GM18498 (cell line): Measurements from ENCODE around the gene LPA.
"Not testable (repeated sequence)": the region's sequence is repeated elsewhere in the genome, so short reads cannot be mapped to it uniquely, and the experiment has no call there.

ENCODE experiments used
- ATAC-seq: cut with Tn5 transposase; IDR thresholded peaks from one replicate; pipeline ENCODE4 v1.9.1; 2021; ENCODE audit warnings: mild to moderate bottlenecking, moderate library complexity; ENCODE audit not compliant: unreplicated experiment

The LPA gene

GRCh38 chr6:160667639-160668481 lies 3.8 kb upstream of the LPA start:
- ATAC-seq: peak; percentile 85

DNA sequence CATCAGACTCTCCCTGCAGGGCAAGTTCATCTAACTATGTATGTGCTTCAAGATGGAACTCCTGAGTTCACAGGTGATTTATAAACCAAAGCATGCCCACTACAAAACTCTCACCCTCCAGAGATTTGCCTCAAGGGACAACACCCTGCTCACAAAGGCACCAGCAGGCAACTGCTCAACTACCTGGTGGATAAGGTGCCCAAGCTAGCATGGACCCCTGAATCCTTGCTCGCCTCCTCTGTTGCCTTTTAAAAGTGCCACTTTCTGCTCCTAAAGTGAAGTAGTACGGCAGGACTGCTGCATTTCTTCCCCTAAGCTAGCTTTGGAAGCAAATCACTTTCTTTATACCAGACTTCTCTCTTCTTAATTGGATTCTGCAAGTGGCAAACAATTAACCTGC lies 1.2 kb downstream of the LPA start:
- ATAC-seq: no peak

DNA sequence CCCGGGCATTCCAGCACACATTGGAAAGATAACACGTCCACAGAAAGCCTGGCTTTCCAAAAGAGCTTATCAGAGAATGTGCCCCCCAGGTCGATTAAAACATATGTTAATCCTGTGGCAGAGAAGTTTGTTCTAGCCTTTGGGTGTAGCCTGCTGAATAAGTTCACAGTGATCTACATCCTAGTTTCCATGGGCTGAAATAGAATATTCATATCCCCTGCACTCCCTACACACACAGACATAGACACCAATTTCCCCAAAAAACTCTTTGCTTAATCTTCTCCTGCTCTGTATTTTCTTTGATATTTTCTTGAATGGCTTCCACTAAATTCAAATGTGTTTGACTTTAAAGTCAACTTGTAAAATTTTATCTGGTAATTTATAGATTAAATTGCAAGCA lies 1.6 kb downstream of the LPA start:
- ATAC-seq: no peak

DNA sequence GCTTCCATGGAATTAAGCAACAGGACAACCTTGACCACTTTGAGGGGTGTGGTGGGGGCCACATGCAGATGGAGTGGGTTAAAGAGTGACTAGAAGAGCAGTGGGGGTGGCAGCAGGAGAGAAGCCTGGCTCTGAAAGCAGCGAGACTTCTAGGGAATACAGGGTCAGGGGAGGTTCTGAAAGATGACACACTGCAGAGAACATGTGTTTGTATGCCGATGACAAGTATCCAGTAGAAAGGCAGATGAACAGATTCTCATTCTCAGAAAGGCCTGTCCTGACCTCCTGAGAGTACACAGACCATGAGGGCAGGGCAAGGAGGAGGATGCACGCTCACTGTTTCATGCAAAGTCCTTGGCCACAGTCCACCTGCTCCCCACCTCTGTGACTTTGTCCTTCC lies 2.9 kb downstream of the LPA start:
- no peak for ATAC-seq

GRCh38 chr6:160659562-160659961 lies 4.5 kb downstream of the LPA start:
- no peak for ATAC-seq

DNA sequence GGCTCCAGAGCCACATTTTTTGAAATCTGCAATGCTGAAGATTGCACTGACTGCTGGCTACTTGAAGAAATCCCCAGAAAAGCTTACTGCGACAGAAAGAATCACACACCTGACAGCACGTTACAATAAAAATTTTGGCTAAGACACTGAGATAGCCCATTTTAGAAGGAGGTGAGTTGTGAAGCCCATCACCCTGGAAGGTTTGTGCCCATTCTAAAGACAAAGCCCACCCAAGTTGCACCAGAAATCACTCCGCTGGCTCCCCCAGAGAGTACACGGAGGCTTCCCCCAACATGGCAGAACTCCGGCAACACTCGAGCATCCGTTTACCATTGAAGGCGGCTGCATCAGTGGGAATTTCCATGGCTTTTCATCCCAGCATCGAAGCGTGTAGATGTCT lies 29.4 kb downstream of the LPA start:
- no peak for ATAC-seq

GRCh38 chr6:160595838-160596832 lies 67.9 kb downstream of the LPA start:
- no peak for ATAC-seq

DNA sequence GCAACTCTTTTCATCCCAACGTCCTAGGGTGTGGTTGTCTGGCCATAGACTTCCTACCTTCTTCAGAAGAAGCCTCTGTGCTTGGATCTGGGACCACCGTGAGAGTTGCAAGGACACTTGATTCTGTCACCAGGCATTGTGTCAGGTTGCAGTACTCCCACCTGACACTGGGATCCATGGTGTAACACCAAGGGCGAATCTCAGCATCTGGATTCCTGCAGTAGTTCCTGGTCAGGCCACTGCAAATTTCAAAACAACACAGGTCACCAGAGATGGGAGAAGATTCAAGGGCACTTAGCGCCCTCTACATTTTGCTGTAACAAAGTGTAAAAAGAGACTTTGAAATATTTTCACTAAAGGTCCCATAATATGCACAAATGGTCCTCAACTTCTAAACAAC lies 68.8 kb downstream of the LPA start:
- not testable (repeated sequence) for ATAC-seq

- ATAC-seq: no peak
These were observed 77.7 kb downstream of the LPA start for GRCh38 chr6:160586374-160586773.

GRCh38 chr6:160583794-160584193 lies 80.3 kb downstream of the LPA start:
- no peak for ATAC-seq

DNA sequence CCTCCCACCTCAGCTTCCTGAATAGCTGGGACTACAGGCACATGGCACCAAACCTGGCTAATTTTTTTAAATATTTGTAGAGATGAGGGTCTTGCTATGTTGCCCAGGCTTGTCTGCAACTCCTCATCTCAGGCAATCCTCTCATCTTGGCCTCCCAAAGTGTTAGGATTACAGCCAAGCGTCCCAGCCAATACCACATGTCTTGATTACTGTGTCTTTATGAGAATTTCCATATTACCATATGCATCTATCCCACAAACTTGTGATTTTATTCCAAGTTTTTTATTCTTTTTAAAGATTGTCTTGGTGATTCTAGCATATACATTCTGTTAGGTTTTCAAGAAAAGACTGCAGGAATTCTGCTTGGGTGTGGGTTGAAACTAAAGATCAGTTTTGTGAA lies 82.7 kb downstream of the LPA start:
- no peak for ATAC-seq

GRCh38 chr6:160578515-160578914 lies 85.6 kb downstream of the LPA start:
- ATAC-seq: not testable (repeated sequence)

GRCh38 chr6:160573943-160574342 lies 90.1 kb downstream of the LPA start:
- no peak for ATAC-seq

- not testable (repeated sequence) for ATAC-seq
These were observed 92.9 kb downstream of the LPA start for GRCh38 chr6:160571201-160571600.

DNA sequence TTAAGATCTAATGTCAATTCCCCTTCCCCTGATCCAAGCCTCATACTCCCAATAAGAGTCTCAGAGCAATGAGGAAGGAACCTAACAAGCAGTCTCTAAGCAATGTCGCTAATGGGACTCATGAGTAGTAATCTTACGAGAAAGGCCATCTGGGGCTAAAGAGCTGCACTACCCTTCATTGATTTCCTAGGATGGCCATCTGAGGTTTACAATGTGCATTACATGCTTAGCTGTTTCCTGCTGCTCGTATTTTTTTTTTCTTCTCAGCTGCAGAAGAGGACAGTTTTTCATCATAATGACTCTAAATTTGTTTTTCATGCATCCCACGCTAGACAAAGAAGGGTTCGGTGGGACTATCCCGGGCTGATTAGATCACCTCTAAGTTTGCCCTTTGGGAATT lies 119.3 kb downstream of the LPA start:
- no peak for ATAC-seq

DNA sequence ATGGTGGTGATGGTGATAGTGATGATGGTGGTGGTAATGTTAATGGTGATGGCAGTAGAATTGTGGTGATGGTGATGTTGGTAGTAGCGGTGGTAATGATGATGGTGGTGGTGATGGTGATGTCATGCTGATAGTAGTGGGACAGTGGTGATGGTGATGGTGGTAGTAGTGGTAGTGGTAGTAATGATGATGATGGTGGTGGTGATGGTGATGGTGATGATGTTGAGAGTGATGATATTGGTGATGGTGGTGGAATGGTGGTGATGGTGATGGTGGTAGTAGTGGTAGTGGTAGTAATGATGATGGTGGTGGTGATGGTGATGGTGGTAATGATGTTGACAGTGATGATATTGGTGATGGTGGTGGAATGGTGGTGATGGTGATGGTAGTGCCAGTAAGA lies 128.8 kb downstream of the LPA start:
- no peak for ATAC-seq

DNA sequence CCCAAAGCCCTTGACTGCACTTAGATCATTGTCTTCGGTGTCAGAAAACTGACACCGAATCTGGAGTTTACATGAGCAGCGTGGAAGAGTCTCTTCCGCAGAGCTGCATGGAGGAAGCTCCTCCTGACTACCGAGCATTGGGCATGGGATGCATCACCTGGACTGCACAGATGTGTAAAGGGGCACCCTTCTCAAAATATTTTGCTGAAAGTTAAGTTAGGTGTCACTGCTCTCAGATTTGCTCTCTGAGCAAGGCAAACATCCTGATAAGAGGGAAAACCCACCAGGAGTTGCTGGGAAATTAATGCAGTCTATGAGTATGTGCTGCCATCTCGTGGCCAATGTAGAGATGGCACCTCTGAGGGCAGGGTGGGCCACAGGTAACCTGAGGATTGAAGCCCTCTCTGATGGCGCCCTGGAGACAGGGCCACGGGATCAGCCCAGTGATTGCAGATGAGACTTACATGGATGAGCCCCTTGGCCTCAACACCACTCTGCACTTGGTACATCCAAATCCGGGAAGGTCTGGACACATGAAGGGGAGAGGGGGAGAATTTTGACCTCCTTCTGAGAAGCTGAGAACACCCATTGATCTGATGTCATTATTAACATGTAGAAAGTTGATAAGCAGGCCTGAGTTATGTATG lies 129.9 kb downstream of the LPA start:
- peak; percentile 92 for ATAC-seq

DNA sequence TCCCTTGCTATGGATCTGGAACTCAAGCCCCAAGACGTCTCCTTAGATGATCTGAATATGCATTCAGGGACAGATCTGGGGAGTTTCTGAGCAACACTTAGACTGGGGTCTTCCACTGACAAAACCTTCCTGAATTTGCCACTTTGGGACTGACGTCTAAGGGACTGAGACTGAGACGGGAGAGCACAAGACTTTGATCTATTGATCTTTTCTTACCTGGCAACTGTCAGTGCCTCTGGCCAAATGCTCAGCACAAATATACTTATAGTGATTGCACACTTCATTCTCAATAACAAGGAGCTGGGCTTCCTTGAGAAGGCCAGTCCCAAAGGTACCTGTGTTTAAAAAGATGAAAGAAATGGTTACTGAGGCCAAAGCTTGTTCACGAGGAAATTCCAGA lies 131.8 kb downstream of the LPA start:
- no peak for ATAC-seq

- no peak for ATAC-seq
These were observed 132.2 kb downstream of the LPA start for GRCh38 chr6:160531826-160532225.

GRCh38 chr6:160529524-160529923 lies 134.6 kb downstream of the LPA start:
- ATAC-seq: not testable (repeated sequence)

DNA sequence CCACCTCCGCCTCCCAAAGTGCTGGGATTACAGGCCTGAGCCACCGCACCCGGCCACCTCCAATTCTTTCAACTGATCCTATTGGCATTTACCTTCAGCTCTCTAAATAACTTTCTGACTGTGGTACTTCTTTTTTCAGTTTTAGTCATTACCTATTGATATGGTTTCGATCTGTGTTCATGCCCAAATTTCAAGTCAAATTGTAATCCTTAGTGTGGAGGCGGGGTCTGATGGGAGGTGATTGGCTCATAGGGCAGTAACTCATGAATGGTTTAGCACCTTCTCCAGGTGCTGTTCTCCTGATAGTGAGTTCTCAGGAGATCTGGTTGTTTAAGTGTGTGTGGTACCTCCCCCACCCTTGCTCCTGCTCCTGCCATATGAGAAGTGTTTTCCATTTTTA lies 140.9 kb downstream of the LPA start:
- ATAC-seq: peak; percentile 31
